Measurements from ENCODE around the gene TNNI3.

The TNNI3 gene

DNA sequence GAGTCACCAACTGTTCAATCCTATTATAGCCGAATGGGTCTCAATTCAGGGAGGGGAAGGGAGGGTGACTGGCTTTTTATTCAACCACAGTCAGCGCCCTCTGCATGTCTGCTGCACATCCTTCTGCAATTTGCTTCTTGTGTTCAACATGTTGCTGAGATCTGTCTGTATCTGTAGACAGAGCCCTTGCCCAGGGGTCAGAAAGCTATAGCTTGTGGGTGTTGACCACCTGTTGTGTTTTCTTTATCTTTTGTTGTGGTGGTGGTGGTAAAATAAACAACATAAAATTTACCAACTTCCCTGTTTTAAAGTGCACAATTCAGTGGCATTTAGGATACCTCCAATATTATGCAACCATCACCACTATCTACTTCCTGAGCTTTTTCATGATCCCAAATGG lies 52.3 kb downstream of the TNNI3 start:
- H3K4me1 ChIP-seq (ENCODE audit: control insufficient read depth in 1 of 2, insufficient read depth in 2 of 2, low read length in 2 of 2): peaks cover 0 to 8% of the 10 kb centered on the region in 2 donors
- H3K27ac ChIP-seq (ENCODE audit: low read length): no peak overlapping the region
- no peaks in the 10 kb centered on the region for H3K27me3 ChIP-seq (ENCODE audit: low read depth, low read length)
- peaks cover 19 to 59% of the 10 kb centered on the region in 2 donors for H3K36me3 ChIP-seq (ENCODE audit: control insufficient read depth in 1 of 2, insufficient read depth in 2 of 2, low read length in 2 of 2)
- H3K9me3 ChIP-seq (ENCODE audit: control insufficient read depth in 1 of 2, low read length in 2 of 2): peaks cover 0 to 3% of the 10 kb centered on the region in 2 donors
- H3K4me3 ChIP-seq (ENCODE audit: low read depth in 1 of 2, low read length in 2 of 2): no peak overlapping the region

DNA sequence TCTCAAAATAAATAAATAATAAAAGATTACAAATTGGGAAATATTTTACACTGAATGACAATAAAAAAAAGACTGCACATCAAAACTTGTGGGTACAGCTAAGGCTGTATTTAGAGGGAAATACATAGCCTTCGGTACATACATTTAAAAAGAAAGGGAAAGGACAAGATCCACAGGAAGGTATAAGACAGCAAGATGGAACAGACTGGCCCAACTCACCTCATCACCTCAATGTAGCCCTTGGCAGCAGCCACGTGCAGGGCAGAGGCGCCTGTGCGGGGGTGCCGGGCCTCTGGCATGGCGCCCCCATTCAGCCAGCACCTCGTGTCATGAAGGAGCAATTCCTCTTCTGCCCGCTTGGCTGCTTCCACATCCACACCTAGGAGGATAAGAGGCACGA lies 54.3 kb downstream of the TNNI3 start:
- Histone ChIP-seq H3K27ac (ENCODE audit: low read length) (no peak overlapping the region), H3K4me3 (ENCODE audit: low read depth in 1 of 2, low read length in 2 of 2) (no peak overlapping the region), H3K9me3 (ENCODE audit: control insufficient read depth in 1 of 2, low read length in 2 of 2) (peaks cover 0 to 3% of the 10 kb centered on the region in 2 donors), H3K27me3 (ENCODE audit: low read depth, low read length) (no peaks in the 10 kb centered on the region), H3K36me3 (ENCODE audit: control insufficient read depth in 1 of 2, insufficient read depth in 2 of 2, low read length in 2 of 2) (peaks cover 21 to 61% of the 10 kb centered on the region in 2 donors), H3K4me1 (ENCODE audit: control insufficient read depth in 1 of 2, insufficient read depth in 2 of 2, low read length in 2 of 2) (peaks cover 0 to 4% of the 10 kb centered on the region in 2 donors)

All from muscle layer of duodenum (tissue), 2 donors.